ENCODE results near the gene CYB5D1.
"Not testable (repeated sequence)": the region's sequence is repeated elsewhere in the genome, so short reads cannot be mapped to it uniquely, and the experiment has no call there.

Gene CYB5D1

GRCh38 chr17:7859028-7859427 is 1.2 kb downstream of the CYB5D1 start:
- DNase-seq, result no peak

- no peak for DNase-seq
Observed at GRCh38 chr17:7862692-7863437, 5.1 kb downstream of the CYB5D1 start.

GRCh38 chr17:7864384-7864783 is 6.6 kb downstream of the CYB5D1 start:
- DNase-seq, result not testable (repeated sequence)

GRCh38 chr17:7864995-7865650 is 7.3 kb downstream of the CYB5D1 start:
- DNase-seq, result no peak

GRCh38 chr17:7867881-7868329 is 10.1 kb downstream of the CYB5D1 start:
- no peak for DNase-seq

- no peak for DNase-seq
Observed at GRCh38 chr17:7873051-7873450, 15.2 kb downstream of the CYB5D1 start.

- DNase-seq, result no peak
Observed at GRCh38 chr17:7875804-7876370, 18.1 kb downstream of the CYB5D1 start.

GRCh38 chr17:7878234-7878633 is 20.4 kb downstream of the CYB5D1 start:
- DNase-seq, result no peak

- no peak for DNase-seq
Observed at GRCh38 chr17:7880076-7880868, 22.5 kb downstream of the CYB5D1 start.

GRCh38 chr17:7881276-7882054 is 23.7 kb downstream of the CYB5D1 start:
- DNase-seq, result peak; percentile 54

GRCh38 chr17:7882068-7882467 is 24.3 kb downstream of the CYB5D1 start:
- peak; percentile 54 for DNase-seq

- DNase-seq, result no peak
Observed at GRCh38 chr17:7882629-7883028, 24.8 kb downstream of the CYB5D1 start.

- no peak for DNase-seq
Observed at GRCh38 chr17:7883781-7884386, 26.1 kb downstream of the CYB5D1 start.

GRCh38 chr17:7884581-7885366 is 27.0 kb downstream of the CYB5D1 start:
- no peak for DNase-seq

GRCh38 chr17:7885367-7886226 is 27.8 kb downstream of the CYB5D1 start:
- no peak for DNase-seq

- no peak for DNase-seq
Observed at GRCh38 chr17:7886227-7887037, 28.6 kb downstream of the CYB5D1 start.

GRCh38 chr17:7887038-7887481 is 29.3 kb downstream of the CYB5D1 start:
- DNase-seq, result peak; percentile 75

- peak; percentile 86 for DNase-seq
Observed at GRCh38 chr17:7887482-7888183, 29.8 kb downstream of the CYB5D1 start.

All from NCI-H2029 (cell line).